ENCODE measurements around the gene HSDL1.

DNA sequence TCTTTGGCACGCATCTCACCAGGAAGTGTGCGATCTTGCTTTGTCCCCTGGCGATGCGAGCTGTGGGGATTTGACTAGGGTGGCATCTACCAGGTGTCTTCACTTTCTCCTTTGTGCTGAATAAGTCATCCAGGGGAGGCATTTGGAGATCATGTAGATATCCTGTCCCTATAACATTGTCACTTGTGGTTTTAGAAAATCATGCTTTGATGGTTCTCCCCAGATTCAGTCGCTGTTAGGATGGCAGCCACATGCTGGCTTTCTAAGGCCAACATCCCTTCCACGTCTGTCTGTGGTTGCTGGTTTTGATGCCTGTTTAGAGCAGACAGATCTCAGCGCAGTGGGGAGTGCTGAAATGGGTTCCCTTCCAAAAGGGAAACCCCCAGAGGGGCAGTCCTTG is 48.5 kb upstream of the HSDL1 start:
- no peak for TF ChIP-seq POLR2AphosphoS5 (IDR thresholded peaks at IDR 0.05)
- no peak for TF ChIP-seq CTCF (IDR thresholded peaks at IDR 0.05)
- TF ChIP-seq POLR2A (IDR thresholded peaks at IDR 0.05), result no peak
- TF ChIP-seq EP300 (IDR thresholded peaks at IDR 0.05), result no peak
